ENCODE measurements around the gene ZNFX1. TPM values are rescaled to one million over a fixed set of nuclear protein-coding genes. Genes with fewer than 3 reads are reported as not detected.

Gene ZNFX1
- polyA plus RNA-seq, 2 of the 4 experiments (the other 2 are of a cell fraction) = 6.0 to 11.5 TPM

DNA sequence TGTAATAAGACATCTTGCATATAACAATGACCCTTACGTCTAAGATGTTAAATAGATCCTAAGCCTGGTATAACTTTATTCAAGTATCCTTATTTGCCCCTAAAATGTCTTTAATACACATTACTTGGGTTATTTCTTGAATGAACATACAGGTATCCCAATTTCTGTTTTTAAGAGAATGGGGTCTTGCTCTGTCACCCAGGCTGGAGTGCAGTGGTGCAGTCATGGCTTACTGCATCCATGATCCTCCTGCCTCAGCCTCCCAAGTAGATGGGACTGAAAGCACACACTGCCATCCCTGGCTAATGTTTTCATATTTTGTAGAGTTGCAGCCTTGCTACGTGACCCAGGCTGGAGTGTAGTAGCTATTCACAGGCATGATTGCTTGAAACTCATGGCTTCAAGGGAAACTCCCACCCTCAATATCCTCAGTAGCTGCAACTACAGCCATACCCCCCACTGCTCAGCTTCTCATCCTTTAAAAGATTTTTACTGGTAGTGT is 10.4 kb upstream of the ZNFX1 start:
- TF ChIP-seq TFCP2L1 (CRISPR knock-in tag; IDR thresholded peaks at IDR 0.05) (peak; percentile 38; the same call in 1 of the 2 replicates), POLR2AphosphoS2 (conservative IDR thresholded peaks at IDR 0.05; ENCODE audit: low read length) (peak; percentile 85; the same call in 1 of the 2 replicates), SREBF2 (IDR thresholded peaks at IDR 0.05) (no peak), FOSB (CRISPR knock-in tag; IDR thresholded peaks at IDR 0.05) (peak; percentile 15; the same call in 1 of the 2 replicates), NR3C1 (IDR thresholded peaks at IDR 0.05) (no peak), TP53 (CRISPR knock-in tag; IDR thresholded peaks at IDR 0.05) (peak; percentile 80; the same call in 1 of the 2 replicates)
- TF ChIP-seq, protein P1, sequence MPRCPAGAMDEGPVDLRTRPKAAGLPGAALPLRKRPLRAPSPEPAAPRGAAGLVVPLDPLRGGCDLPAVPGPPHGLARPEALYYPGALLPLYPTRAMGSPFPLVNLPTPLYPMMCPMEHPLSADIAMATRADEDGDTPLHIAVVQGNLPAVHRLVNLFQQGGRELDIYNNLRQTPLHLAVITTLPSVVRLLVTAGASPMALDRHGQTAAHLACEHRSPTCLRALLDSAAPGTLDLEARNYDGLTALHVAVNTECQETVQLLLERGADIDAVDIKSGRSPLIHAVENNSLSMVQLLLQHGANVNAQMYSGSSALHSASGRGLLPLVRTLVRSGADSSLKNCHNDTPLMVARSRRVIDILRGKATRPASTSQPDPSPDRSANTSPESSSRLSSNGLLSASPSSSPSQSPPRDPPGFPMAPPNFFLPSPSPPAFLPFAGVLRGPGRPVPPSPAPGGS (IDR thresholded peaks at IDR 0.05) = 0 out of 3 replicates have a peak, but pooled peaks have one; percentile 31
- TF ChIP-seq, protein P2, sequence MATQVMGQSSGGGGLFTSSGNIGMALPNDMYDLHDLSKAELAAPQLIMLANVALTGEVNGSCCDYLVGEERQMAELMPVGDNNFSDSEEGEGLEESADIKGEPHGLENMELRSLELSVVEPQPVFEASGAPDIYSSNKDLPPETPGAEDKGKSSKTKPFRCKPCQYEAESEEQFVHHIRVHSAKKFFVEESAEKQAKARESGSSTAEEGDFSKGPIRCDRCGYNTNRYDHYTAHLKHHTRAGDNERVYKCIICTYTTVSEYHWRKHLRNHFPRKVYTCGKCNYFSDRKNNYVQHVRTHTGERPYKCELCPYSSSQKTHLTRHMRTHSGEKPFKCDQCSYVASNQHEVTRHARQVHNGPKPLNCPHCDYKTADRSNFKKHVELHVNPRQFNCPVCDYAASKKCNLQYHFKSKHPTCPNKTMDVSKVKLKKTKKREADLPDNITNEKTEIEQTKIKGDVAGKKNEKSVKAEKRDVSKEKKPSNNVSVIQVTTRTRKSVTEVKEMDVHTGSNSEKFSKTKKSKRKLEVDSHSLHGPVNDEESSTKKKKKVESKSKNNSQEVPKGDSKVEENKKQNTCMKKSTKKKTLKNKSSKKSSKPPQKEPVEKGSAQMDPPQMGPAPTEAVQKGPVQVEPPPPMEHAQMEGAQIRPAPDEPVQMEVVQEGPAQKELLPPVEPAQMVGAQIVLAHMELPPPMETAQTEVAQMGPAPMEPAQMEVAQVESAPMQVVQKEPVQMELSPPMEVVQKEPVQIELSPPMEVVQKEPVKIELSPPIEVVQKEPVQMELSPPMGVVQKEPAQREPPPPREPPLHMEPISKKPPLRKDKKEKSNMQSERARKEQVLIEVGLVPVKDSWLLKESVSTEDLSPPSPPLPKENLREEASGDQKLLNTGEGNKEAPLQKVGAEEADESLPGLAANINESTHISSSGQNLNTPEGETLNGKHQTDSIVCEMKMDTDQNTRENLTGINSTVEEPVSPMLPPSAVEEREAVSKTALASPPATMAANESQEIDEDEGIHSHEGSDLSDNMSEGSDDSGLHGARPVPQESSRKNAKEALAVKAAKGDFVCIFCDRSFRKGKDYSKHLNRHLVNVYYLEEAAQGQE (IDR thresholded peaks at IDR 0.05) = peak; percentile 25; the same call in 1 of the 2 replicates
- CTCF ChIA-PET = interaction anchor here (0.6 to 1.1 kb wide), 4 partner anchors 8 to 155 kb away, joined by 3 read pairs; no protein-coding TSS in a partner anchor
- POLR2A ChIA-PET = interaction anchor here (1.0 to 3.2 kb wide), 3 partner anchors 10 to 33 kb away, joined by 3 to 26 read pairs (median 6); partner anchors contain the start of gene ZNFX1
- WGBS (ENCODE audit: missing lambda C conversion rate) = 87% methylated on average over 2 of the region's 2 CpGs
- ATAC-seq (no peak), DNase-seq (ENCODE audit: low read depth in 1 of 2, low spot score in 1 of 2) (no peak), FAIRE-seq (no peak)
- peaks cover 63% of the 10 kb centered on the region for H3K4me1 ChIP-seq
- H3K9me3 ChIP-seq = peaks cover 9% of the 10 kb centered on the region; the same call in 2 of the 3 replicates
- H3K27ac ChIP-seq = 0 out of 6 replicates have a peak overlapping the region, but pooled peaks of 1 of the 2 experiments have one; percentile 14
- no peak overlapping the region for H3K4me3 ChIP-seq
- H3K4me2 ChIP-seq = peak overlapping the region; percentile 97

DNA sequence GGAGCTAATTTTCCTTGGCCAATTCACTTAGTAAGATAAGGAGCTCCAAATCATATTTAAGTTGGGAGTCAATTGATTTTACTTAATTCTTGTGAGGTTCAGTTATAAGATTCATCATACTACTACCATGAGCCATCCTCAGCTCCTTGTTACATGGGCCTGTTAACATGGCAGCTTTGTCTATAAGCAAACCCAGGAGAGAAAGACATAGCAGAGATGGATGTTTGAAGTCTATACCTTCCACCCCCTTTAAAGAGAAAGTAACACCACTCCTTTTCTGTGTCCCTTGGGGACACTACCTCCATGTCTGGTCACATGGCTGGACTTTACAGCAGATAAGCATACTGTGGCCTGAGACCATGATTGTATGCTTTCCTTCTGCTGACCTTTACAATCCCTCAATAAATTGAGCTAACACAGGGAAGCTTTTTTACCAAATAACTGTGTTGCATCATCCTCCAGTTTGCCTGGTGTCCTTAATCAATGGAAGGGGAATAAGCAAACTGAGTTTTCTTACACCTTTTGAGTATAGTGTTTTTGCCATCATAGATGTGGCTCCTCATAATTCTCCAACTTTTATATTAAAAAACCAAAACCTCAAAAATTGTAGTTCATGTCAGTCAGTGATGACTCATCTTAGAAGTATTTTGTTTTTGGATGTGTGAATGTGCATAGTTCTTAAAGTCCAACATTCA is 9.8 kb upstream of the ZNFX1 start:
- peak overlapping the region; percentile 22 to 54; a peak in 4 of 6 replicates for H3K27ac ChIP-seq
- peak overlapping the region; percentile 97 for H3K4me2 ChIP-seq
- DNase-seq (ENCODE audit: low read depth in 1 of 2, low spot score in 1 of 2) (no peak), FAIRE-seq (no peak), ATAC-seq (peak in 1 of 2 experiments; percentile 1; a peak in 3 of 6 replicates)
- H3K4me3 ChIP-seq = peak overlapping the region; percentile 92; the same call in 1 of the 3 replicates
- peaks cover 9% of the 10 kb centered on the region; the same call in 2 of the 3 replicates for H3K9me3 ChIP-seq
- CTCF ChIA-PET = interaction anchor here (0.6 to 1.2 kb wide), 4 partner anchors 32 to 154 kb away, joined by 3 to 4 read pairs (median 3); no protein-coding TSS in a partner anchor
- peaks cover 69% of the 10 kb centered on the region for H3K4me1 ChIP-seq
- POLR2A ChIA-PET = interaction anchor here (0.6 to 3.2 kb wide), 4 partner anchors 9 to 69 kb away, joined by 3 to 26 read pairs (median 4); partner anchors contain the start of genes DDX27 and ZNFX1
- TF ChIP-seq FOSL2 (IDR thresholded peaks at IDR 0.05) = 0 out of 2 replicates have a peak, but pooled peaks have one; percentile 8
- peak; percentile 94 for TF ChIP-seq FOSL2 (CRISPR knock-in tag; IDR thresholded peaks at IDR 0.05)
- no peak for TF ChIP-seq JUNB (IDR thresholded peaks at IDR 0.05)
- TF ChIP-seq TFCP2L1 (CRISPR knock-in tag; IDR thresholded peaks at IDR 0.05) = no peak; the same call in 1 of the 2 replicates
- TF ChIP-seq, protein P3, sequence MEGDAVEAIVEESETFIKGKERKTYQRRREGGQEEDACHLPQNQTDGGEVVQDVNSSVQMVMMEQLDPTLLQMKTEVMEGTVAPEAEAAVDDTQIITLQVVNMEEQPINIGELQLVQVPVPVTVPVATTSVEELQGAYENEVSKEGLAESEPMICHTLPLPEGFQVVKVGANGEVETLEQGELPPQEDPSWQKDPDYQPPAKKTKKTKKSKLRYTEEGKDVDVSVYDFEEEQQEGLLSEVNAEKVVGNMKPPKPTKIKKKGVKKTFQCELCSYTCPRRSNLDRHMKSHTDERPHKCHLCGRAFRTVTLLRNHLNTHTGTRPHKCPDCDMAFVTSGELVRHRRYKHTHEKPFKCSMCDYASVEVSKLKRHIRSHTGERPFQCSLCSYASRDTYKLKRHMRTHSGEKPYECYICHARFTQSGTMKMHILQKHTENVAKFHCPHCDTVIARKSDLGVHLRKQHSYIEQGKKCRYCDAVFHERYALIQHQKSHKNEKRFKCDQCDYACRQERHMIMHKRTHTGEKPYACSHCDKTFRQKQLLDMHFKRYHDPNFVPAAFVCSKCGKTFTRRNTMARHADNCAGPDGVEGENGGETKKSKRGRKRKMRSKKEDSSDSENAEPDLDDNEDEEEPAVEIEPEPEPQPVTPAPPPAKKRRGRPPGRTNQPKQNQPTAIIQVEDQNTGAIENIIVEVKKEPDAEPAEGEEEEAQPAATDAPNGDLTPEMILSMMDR (IDR thresholded peaks at IDR 0.05) = no peak
- TF ChIP-seq, protein P2 (IDR thresholded peaks at IDR 0.05) = no peak
- TF ChIP-seq CEBPB (IDR thresholded peaks at IDR 0.05) = peak; percentile 61 to 64; a peak in 2 of 4 replicates
- TF ChIP-seq, protein P4, sequence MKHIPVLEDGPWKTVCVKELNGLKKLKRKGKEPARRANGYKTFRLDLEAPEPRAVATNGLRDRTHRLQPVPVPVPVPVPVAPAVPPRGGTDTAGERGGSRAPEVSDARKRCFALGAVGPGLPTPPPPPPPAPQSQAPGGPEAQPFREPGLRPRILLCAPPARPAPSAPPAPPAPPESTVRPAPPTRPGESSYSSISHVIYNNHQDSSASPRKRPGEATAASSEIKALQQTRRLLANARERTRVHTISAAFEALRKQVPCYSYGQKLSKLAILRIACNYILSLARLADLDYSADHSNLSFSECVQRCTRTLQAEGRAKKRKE (CRISPR knock-in tag; IDR thresholded peaks at IDR 0.05; ENCODE audit: low read depth) = no peak
- no peak for TF ChIP-seq RAD21 (conservative IDR thresholded peaks at IDR 0.05 in 1 of 2, IDR thresholded peaks at IDR 0.05 in 1 of 2)
- TF ChIP-seq HEYL (CRISPR knock-in tag; IDR thresholded peaks at IDR 0.05) = no peak
- no peak for TF ChIP-seq SREBF2 (IDR thresholded peaks at IDR 0.05)
- no peak for TF ChIP-seq KDM5A (IDR thresholded peaks at IDR 0.05)
- TF ChIP-seq CHD2 (IDR thresholded peaks at IDR 0.05; ENCODE audit: low read length, partially characterized antibody) = no peak
- TF ChIP-seq CHD4 (IDR thresholded peaks at IDR 0.05; ENCODE audit: borderline replicate concordance) = no peak
- TF ChIP-seq, protein P1 (IDR thresholded peaks at IDR 0.05) = peak; percentile 17; the same call in 1 of the 3 replicates
- TF ChIP-seq NR3C1 (IDR thresholded peaks at IDR 0.05) = no peak
